Upper lobe of left lung (tissue), 6 donors: ENCODE results near the gene CUX1. TPM values are rescaled to one million over a fixed set of nuclear protein-coding genes. Genes with fewer than 3 reads are reported as not detected.

Source experiments
- ATAC-seq, 2 donors: fragments of 200-7000 bp; cut with Tn5 transposase; one replicate each; pipeline ENCODE4 v1.9.1; 2022; ENCODE audit warnings: mild to moderate bottlenecking in 2 of 2, moderate library complexity in 2 of 2; ENCODE audit not compliant: low FRiP score in 2 of 2
- DNase-seq, 2 donors: peaks; one replicate each; pipeline ENCODE4 v3.0.0-alpha.2; 2019 to 2020
- H3K27ac ChIP-seq, 4 donors: fragments of 200-600 bp; sonication (generic); one replicate each; pipeline ENCODE4 v1.5.1; 2016 to 2019
- H3K27me3 ChIP-seq, 4 donors: fragments of 200-600 bp; sonication (generic); one replicate each; pipeline ENCODE4 v1.5.1; 2017 to 2019
- H3K36me3 ChIP-seq, 4 donors: fragments of 200-600 bp; sonication (generic); one replicate each; pipeline ENCODE4 v1.5.1; 2016 to 2019
- H3K4me1 ChIP-seq, 4 donors: fragments of 200-600 bp; sonication (generic); one replicate each; pipeline ENCODE4 v1.5.1; 2018 to 2019
- H3K4me3 ChIP-seq, 4 donors: fragments of 200-600 bp; sonication (generic); one replicate each; pipeline ENCODE4 v1.5.1; 2017 to 2019; ENCODE audit warnings: mild to moderate bottlenecking in 2 of 4, moderate library complexity in 1 of 4
- H3K9me3 ChIP-seq, 4 donors: fragments of 200-600 bp; sonication (generic); one replicate each; pipeline ENCODE4 v1.5.1; 2018 to 2019
- CTCF ChIP-seq, 6 experiments: fragments of 450-650 bp in 4 of 6; fragments of 200-600 bp in 2 of 6; sonication (generic) in 2 of 6; IDR thresholded peaks; one replicate each; pipeline ENCODE4 v1.5.1; 2016 to 2019; ENCODE audit warnings: antibody characterized with exemption in 6 of 6
- EP300 ChIP-seq, 4 donors: sonication (generic); formaldehyde crosslinking; IDR thresholded peaks; one replicate each; pipeline ENCODE4 v1.5.1; 2017; ENCODE audit warnings: antibody characterized with exemption in 4 of 4, control low read depth in 2 of 4
- POLR2A ChIP-seq, 4 donors: fragments of 450-650 bp; IDR thresholded peaks; one replicate each; pipeline ENCODE4 v1.5.1; 2016 to 2017; ENCODE audit warnings: antibody characterized with exemption in 4 of 4, mild to moderate bottlenecking in 2 of 4
- POLR2AphosphoS5 ChIP-seq, 2 donors: sonication (generic); formaldehyde crosslinking; IDR thresholded peaks; one replicate each; pipeline ENCODE4 v1.5.1; 2017; ENCODE audit warnings: antibody characterized with exemption in 2 of 2
- WGBS, 2 donors: methylation state at CpG; one replicate each; pipeline ENCODE4 v1.1.5; 2017 to 2018; 5-methylcytosine and 5-hydroxymethylcytosine counted together
- total RNA-seq, 6 donors: library from RNA; depleted of rRNA in 4 of 6; stranded (reverse); fragments of >200 nt in 4 of 6; gene quantifications; one replicate each; pipeline versions ENCODE4 v1.1.0 to v1.2.1, GENCODE V29; 2016 to 2021
- donor health status: DM: no; HTN: no; CAD: no; lungs with moderate emphysema.
- donor health status: DM: no; HTN: yes; CAD: no; lungs with severe emphysema.

Gene CUX1
- total RNA-seq, 6 donors from 2014 or later, result 106 to 188 (median 115) TPM

DNA sequence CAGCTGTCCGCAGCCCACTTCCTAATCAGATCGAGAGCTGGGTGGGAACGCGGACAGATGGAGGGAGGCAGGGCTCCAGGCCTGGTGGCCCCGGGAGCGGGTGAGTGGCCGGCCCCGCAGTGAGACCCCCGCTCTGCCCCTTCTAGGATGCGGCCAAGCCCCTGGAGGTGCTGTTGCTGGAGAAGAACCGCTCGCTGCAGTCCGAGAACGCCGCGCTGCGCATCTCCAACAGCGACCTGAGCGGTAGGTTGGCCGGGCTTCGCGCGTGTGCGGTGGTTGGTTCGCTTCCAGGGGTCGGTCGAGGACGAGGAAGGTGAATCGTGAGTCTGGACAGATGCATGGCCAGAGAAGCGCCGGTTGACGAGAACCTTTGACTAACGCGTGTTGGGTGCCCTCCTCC is 377.9 kb downstream of the CUX1 start:
- 94 to 96% methylated on average over 30 to 34 of the region's 34 CpGs for WGBS, 2 donors
- Histone ChIP-seq H3K27me3 (no peaks in the 10 kb centered on the region), H3K27ac (no peak overlapping the region), H3K36me3 (peaks cover 9 to 97% (median 70%) of the 10 kb centered on the region in 4 donors), H3K4me1 (no peaks in the 10 kb centered on the region), H3K4me3 (no peak overlapping the region), H3K9me3 (no peaks in the 10 kb centered on the region)
- TF ChIP-seq POLR2A (IDR thresholded peaks at IDR 0.05) (no peak), POLR2AphosphoS5 (IDR thresholded peaks at IDR 0.05) (no peak), CTCF (IDR thresholded peaks at IDR 0.05) (no peak), EP300 (IDR thresholded peaks at IDR 0.05) (no peak)
- no peak for ATAC-seq
- peak in 1 of 2 donors; percentile 74 for DNase-seq

- Histone ChIP-seq H3K4me3 (no peak overlapping the region), H3K27me3 (no peaks in the 10 kb centered on the region), H3K4me1 (no peaks in the 10 kb centered on the region), H3K27ac (no peak overlapping the region), H3K9me3 (no peaks in the 10 kb centered on the region), H3K36me3 (peaks cover 8 to 97% (median 68%) of the 10 kb centered on the region in 4 donors)
- ATAC-seq, result no peak
- DNase-seq, result peak in 1 of 2 donors; percentile 69
- WGBS, 2 donors, result 93 to 98% methylated on average over 21 to 25 of the region's 25 CpGs
- no peak for TF ChIP-seq EP300 (IDR thresholded peaks at IDR 0.05)
- TF ChIP-seq CTCF (IDR thresholded peaks at IDR 0.05), result no peak
- no peak for TF ChIP-seq POLR2A (IDR thresholded peaks at IDR 0.05)
- TF ChIP-seq POLR2AphosphoS5 (IDR thresholded peaks at IDR 0.05), result no peak
These were observed 378.6 kb downstream of the CUX1 start for GRCh38 chr7:102196028-102196427.

DNA sequence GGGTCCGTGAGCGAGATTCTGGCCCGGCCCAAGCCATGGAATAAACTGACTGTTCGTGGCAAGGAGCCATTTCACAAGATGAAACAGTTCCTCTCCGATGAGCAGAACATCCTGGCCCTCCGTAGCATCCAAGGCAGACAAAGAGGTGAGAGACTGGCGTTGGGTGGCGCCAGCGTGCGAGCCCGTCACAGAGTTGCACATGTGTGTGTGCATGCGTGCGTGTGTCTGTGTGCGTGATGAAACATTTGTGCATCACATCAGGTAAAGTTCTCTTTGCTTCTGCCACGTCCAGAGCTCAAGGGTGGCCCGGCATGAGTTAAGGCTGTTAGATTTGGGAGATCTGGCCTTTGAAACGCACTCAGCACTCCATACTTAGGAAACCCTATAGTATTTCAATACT is 379.7 kb downstream of the CUX1 start:
- H3K27me3 ChIP-seq, result no peaks in the 10 kb centered on the region
- no peak for ATAC-seq
- 95 to 96% methylated on average over 17 of the region's 17 CpGs for WGBS, 2 donors
- peaks cover 8 to 99% (median 68%) of the 10 kb centered on the region in 4 donors for H3K36me3 ChIP-seq
- no peak for DNase-seq
- H3K4me3 ChIP-seq, result no peak overlapping the region
- H3K4me1 ChIP-seq, result no peaks in the 10 kb centered on the region
- H3K27ac ChIP-seq, result no peak overlapping the region
- no peaks in the 10 kb centered on the region for H3K9me3 ChIP-seq
- no peak for TF ChIP-seq CTCF (IDR thresholded peaks at IDR 0.05)
- TF ChIP-seq POLR2AphosphoS5 (IDR thresholded peaks at IDR 0.05), result no peak
- no peak for TF ChIP-seq POLR2A (IDR thresholded peaks at IDR 0.05)
- no peak for TF ChIP-seq EP300 (IDR thresholded peaks at IDR 0.05)

DNA sequence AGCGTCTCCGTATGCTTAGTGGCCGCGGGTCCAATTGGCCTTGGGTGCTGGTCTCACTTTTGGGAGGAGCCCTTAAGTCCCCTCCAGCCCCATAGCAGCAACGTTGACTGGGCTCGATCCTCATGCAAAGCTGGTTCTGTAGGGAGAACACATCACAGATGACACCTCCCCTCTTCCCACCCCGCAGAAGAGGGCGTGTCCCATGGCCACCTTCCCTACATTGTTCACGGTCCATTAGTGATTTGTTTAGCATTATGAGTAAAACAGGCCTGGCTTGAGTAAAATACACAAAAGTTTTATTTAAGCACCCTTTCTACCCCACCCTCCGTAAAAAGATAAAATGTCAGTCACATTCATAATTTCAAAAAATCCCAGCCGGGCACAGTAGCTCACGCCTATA is 380.2 kb downstream of the CUX1 start:
- ATAC-seq, result no peak
- Histone ChIP-seq H3K27ac (no peak overlapping the region), H3K4me1 (no peaks in the 10 kb centered on the region), H3K9me3 (no peaks in the 10 kb centered on the region), H3K36me3 (peaks cover 8 to 100% (median 71%) of the 10 kb centered on the region in 4 donors), H3K4me3 (no peak overlapping the region), H3K27me3 (no peaks in the 10 kb centered on the region)
- DNase-seq, result no peak
- WGBS, 2 donors, result 80 to 92% methylated on average over 6 to 12 of the region's 12 CpGs
- TF ChIP-seq POLR2A (IDR thresholded peaks at IDR 0.05) (no peak), EP300 (IDR thresholded peaks at IDR 0.05) (no peak)

GRCh38 chr7:102198417-102198956 is 381.1 kb downstream of the CUX1 start:
- ATAC-seq (no peak), DNase-seq (no peak)
- H3K9me3 ChIP-seq, result no peaks in the 10 kb centered on the region
- H3K4me3 ChIP-seq, result no peak overlapping the region
- no peak overlapping the region for H3K27ac ChIP-seq
- no peak for TF ChIP-seq POLR2AphosphoS5 (IDR thresholded peaks at IDR 0.05)
- no peak for TF ChIP-seq EP300 (IDR thresholded peaks at IDR 0.05)
- no peak for TF ChIP-seq CTCF (IDR thresholded peaks at IDR 0.05)
- no peak for TF ChIP-seq POLR2A (IDR thresholded peaks at IDR 0.05)
- H3K36me3 ChIP-seq, result peaks cover 8 to 100% (median 76%) of the 10 kb centered on the region in 4 donors
- H3K27me3 ChIP-seq, result no peaks in the 10 kb centered on the region
- H3K4me1 ChIP-seq, result no peaks in the 10 kb centered on the region
- WGBS, 2 donors, result 86 to 88% methylated on average over 14 of the region's 14 CpGs
